Muscle layer of duodenum (tissue), 2 donors: ENCODE results near the gene TMEM45B.
"Not testable (repeated sequence)": the region's sequence is repeated elsewhere in the genome, so short reads cannot be mapped to it uniquely, and the experiment has no call there.

ENCODE experiments used
- H3K27ac ChIP-seq: one replicate; pipeline ENCODE4 v1.7.0; 2013; ENCODE audit warnings: mild to moderate bottlenecking, low read length
- H3K27me3 ChIP-seq: one replicate; pipeline ENCODE4 v1.7.0; 2013; ENCODE audit warnings: low read depth, mild to moderate bottlenecking, control low read depth, low read length
- H3K36me3 ChIP-seq, 2 donors: one replicate each; pipeline ENCODE4 v1.7.0; 2013; ENCODE audit warnings: low read length in 2 of 2, control low read depth in 1 of 2, mild to moderate bottlenecking in 1 of 2; ENCODE audit not compliant: insufficient read depth in 2 of 2, control insufficient read depth in 1 of 2
- H3K4me1 ChIP-seq, 2 donors: one replicate each; pipeline ENCODE4 v1.7.0; 2013; ENCODE audit warnings: low read length in 2 of 2, mild to moderate bottlenecking in 2 of 2, control low read depth in 1 of 2, moderate library complexity in 1 of 2; ENCODE audit not compliant: insufficient read depth in 2 of 2, control insufficient read depth in 1 of 2
- H3K4me3 ChIP-seq, 2 donors: one replicate each; pipeline ENCODE4 v1.7.0; 2013; ENCODE audit warnings: low read length in 2 of 2, low read depth in 1 of 2, mild to moderate bottlenecking in 1 of 2
- H3K9me3 ChIP-seq, 2 donors: one replicate each; pipeline ENCODE4 v1.7.0; 2013; ENCODE audit warnings: low read length in 2 of 2, control low read depth in 1 of 2, mild to moderate bottlenecking in 1 of 2; ENCODE audit not compliant: control insufficient read depth in 1 of 2
- donor health status: healthy.

TMEM45B gene

DNA sequence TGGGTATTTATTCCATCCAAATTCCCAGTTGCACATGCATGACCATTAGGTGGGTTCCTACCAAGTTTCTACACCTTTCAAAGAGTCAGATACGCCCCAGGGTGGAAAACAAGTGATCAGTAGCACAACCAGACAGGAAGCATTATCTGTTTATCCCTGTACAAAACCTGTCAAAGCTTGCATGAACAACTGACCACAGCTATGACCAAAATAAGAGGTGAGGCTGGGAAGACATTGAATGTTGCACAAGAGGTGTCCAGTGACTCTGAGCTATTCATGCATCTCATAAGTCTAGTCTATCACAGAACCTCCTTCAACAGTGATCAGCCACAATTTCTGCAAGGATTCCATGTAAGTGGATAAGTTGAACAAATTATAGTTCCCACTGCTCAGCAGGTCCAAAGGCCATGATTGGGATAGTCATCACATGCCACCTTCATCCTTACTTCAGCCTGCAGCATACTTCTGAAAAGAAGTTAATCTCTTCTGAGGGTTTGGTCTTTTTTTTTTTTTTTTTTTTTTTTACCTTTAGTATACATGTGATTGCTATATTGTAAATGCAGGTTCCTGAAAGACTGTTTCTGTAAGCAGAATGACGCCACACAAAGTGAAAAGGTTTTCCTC is 28.0 kb upstream of the TMEM45B start:
- no peaks in the 10 kb centered on the region for H3K9me3 ChIP-seq
- H3K27ac ChIP-seq: no peak overlapping the region
- no peaks in the 10 kb centered on the region for H3K27me3 ChIP-seq
- no peaks in the 10 kb centered on the region for H3K4me1 ChIP-seq
- no peaks in the 10 kb centered on the region for H3K36me3 ChIP-seq
- no peak overlapping the region for H3K4me3 ChIP-seq

DNA sequence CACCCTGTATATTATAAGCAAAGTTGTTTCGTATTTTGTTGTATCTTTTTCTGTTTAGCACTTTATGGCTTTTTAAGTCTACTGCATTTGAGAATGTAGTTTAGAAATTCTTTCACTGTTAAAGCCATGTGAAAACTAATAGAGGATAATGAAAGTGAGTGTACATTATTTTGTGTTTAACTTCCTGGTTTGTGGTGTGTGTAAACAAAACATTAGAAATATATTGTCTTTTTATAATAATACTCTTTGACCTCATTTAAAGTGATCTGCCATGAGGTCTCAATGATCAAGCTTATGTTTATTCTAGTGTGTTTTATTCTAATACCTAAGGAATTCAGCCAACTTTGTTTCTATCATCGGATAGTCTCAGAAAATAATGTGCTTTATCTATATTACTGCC is 27.4 kb upstream of the TMEM45B start:
- Histone ChIP-seq H3K36me3 (no peaks in the 10 kb centered on the region), H3K27ac (no peak overlapping the region), H3K27me3 (no peaks in the 10 kb centered on the region), H3K4me3 (no peak overlapping the region), H3K9me3 (no peaks in the 10 kb centered on the region), H3K4me1 (no peaks in the 10 kb centered on the region)

DNA sequence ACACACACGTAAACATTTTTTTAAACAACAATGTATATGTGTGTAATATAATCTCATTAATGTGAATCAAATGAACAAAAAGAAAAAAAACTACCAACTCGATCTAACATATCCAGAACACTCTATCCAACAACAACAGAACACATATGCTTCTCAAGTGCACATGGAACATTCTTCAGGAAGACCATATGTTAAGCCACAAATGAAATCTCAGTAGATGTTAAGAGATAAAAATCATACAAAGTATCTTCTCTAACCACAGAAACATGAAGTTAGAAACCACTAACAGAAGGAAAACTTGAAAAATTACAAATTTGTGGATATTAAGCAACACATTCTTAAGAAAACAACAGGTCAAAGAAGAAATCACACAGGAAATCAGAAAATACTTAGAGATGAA is 25.5 kb upstream of the TMEM45B start:
- no peak overlapping the region for H3K27ac ChIP-seq
- no peaks in the 10 kb centered on the region for H3K36me3 ChIP-seq
- H3K4me3 ChIP-seq: no peak overlapping the region
- H3K4me1 ChIP-seq: no peaks in the 10 kb centered on the region
- H3K9me3 ChIP-seq: no peaks in the 10 kb centered on the region
- no peaks in the 10 kb centered on the region for H3K27me3 ChIP-seq

DNA sequence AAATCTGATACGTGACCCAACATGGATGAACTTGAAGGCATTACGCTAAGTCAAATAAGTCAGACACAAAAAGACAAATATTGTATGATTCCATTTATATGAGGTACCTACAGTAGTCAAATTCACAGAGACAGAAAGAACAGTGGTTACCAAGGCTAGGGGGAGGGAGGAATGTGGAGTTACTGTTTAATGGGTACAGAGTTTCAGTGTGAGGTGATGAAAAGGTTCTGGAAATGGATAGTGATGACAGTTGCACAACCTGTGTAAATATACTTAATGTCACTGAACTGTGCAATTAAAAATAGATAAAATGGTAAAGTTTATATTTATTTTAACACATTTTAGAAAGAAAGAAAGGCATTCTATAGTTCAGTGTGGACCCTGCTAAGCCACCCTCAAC is 24.1 kb upstream of the TMEM45B start:
- no peaks in the 10 kb centered on the region for H3K4me1 ChIP-seq
- H3K27me3 ChIP-seq: no peaks in the 10 kb centered on the region
- H3K4me3 ChIP-seq: no peak overlapping the region
- no peaks in the 10 kb centered on the region for H3K9me3 ChIP-seq
- no peaks in the 10 kb centered on the region for H3K36me3 ChIP-seq
- no peak overlapping the region for H3K27ac ChIP-seq

DNA sequence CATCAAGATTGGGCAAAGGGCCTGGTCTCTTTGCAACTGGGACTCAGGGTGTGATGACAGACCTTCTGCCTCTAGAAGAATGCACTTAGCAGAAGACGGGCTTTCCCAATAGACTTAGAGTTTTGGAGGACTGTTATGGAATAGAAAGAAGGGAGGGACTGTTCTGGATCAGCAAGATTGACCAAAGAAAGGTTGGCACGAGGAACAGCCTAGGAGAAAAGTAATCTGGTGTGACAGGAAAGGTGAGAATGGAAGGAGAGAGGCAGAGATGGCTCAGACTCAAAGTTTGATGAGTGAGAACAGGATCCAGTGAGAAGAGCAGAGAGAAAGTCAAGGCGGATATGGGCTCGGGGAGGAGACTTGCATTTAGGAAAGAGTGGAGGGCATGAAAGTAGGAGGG is 23.0 kb upstream of the TMEM45B start:
- H3K9me3 ChIP-seq: peaks cover 0 to 6% of the 10 kb centered on the region in 2 donors
- H3K27me3 ChIP-seq: no peaks in the 10 kb centered on the region
- H3K27ac ChIP-seq: no peak overlapping the region
- H3K4me3 ChIP-seq: no peak overlapping the region
- H3K4me1 ChIP-seq: no peaks in the 10 kb centered on the region
- no peaks in the 10 kb centered on the region for H3K36me3 ChIP-seq

DNA sequence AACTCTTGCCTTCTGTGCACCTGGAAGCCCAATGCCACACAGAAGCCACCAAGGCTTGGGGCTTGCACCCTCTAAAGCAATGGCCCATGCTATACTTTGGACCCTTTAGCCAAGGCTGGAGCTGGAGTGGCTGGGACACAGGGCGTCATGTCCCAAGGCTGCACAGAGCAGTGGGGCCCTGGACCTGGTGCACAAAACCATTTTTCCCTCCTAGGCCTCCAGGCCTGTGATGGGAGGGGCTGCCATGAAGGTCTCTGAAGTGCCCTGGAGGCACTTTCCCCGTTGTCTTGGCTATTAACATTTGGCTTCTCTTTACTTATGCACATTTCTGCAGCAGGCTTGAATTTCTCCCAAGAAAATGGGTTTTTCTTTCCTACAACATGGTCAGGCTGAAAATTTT is 20.6 kb upstream of the TMEM45B start:
- Histone ChIP-seq H3K4me3 (no peak overlapping the region), H3K36me3 (no peaks in the 10 kb centered on the region), H3K27me3 (no peaks in the 10 kb centered on the region), H3K4me1 (no peaks in the 10 kb centered on the region), H3K9me3 (peaks cover 0 to 10% of the 10 kb centered on the region in 2 donors), H3K27ac (no peak overlapping the region)

DNA sequence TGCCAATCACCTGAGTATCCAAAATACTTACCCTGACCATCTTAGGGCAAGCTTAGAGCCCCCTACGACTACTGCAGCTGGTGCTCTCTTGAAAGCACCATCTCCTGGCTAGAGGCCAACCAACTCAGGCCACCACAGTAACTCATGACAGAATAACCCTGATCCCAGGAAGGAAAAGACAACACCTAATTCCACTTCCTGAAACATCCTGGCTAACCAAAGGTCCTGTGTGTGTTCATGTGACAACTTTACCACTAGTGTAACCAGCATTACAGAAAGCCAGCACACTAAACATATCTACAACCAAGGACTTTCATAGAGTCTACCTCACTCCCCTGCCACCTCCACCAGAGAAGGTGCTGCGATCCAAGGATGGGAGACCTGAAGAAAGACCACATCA is 17.4 kb upstream of the TMEM45B start:
- Histone ChIP-seq H3K36me3 (no peaks in the 10 kb centered on the region), H3K4me3 (no peak overlapping the region), H3K9me3 (peaks cover 0 to 10% of the 10 kb centered on the region in 2 donors), H3K27me3 (no peaks in the 10 kb centered on the region), H3K27ac (no peak overlapping the region), H3K4me1 (no peaks in the 10 kb centered on the region)

DNA sequence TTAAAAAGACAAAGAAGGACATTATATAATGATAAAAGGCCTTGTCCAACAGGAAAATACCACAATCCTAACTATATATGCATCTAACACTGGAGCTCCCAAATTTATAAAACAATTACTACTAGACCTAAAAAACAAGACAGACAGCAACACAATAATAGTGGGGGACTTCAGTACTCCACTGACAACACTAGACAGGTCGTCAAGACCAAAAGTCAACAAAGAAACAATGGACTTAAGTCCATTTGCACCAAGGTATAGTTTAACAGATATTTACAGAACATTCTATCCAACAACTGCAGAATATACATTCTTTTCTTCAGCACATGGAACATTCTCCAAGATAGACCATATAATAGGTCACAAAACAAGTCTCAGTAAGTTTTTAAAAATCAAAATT is 15.5 kb upstream of the TMEM45B start:
- H3K36me3 ChIP-seq, H3K4me1 ChIP-seq, H3K27me3 ChIP-seq, H3K9me3 ChIP-seq, H3K27ac ChIP-seq, H3K4me3 ChIP-seq: not testable (repeated sequence)

DNA sequence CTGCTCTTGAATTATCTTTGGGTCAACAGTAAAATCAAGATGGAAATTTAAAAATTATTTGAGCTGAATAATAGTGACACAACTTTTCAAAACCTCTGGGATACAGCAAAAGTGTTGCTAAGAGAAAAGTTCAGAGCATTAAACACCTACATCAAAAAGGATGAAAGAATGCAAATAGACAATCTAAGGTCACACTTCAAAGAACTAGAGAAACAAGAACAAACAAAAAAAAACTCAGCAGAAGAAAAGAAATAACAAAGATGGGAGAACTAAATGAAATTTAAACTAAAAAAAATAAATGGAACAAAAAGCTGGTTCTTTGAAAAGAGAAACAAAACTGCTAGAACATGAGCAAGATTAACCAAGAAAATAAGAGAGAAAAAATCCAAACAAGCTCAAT is 15.0 kb upstream of the TMEM45B start:
- H3K9me3 ChIP-seq: peaks cover 0 to 10% of the 10 kb centered on the region in 2 donors
- no peak overlapping the region for H3K4me3 ChIP-seq
- no peaks in the 10 kb centered on the region for H3K36me3 ChIP-seq
- H3K4me1 ChIP-seq: no peaks in the 10 kb centered on the region
- H3K27me3 ChIP-seq: no peaks in the 10 kb centered on the region
- no peak overlapping the region for H3K27ac ChIP-seq

DNA sequence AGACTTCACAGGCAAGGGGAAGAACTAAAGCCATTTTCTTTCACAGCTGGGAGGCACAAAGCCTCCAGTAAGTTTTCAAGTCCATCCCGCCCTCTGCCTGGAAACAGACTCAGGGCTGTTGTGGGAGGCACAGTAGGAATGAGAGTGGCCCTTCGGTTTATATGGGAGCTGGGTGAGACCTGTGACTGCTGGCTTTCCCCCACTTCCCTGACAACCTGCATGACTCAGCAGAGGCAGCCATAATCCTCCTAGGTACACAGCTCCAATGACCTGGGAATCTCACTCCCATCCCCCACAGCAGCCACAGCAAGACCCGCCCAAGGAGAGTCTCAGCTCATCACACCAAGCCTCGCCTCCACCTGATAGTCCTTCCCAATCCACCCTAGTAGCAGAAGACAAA is 12.1 kb upstream of the TMEM45B start:
- Histone ChIP-seq H3K36me3 (no peaks in the 10 kb centered on the region), H3K27ac (no peak overlapping the region), H3K4me1 (no peaks in the 10 kb centered on the region), H3K27me3 (no peaks in the 10 kb centered on the region), H3K4me3 (no peak overlapping the region), H3K9me3 (peaks cover 0 to 4% of the 10 kb centered on the region in 2 donors)

DNA sequence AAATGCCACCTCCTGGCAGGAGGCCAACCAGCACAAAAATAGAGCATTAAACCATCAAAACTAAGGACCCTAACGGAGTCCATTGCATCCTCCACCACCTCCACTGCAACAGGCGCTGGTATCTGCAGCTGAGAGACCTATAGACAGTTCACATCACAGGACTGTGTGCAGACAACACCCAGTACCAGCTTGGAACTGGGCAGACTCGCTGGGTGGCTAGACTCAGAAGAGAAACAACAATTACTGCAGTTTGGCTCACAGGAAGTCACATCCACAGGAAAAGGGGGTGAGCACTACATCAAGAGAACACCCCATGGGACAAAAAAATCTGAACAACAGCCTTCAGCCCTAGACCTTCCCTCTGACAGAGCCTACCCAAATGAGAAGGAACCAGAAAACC is 11.6 kb upstream of the TMEM45B start:
- Histone ChIP-seq H3K4me1 (no peaks in the 10 kb centered on the region), H3K27ac (no peak overlapping the region), H3K9me3 (peaks cover 0 to 4% of the 10 kb centered on the region in 2 donors), H3K4me3 (no peak overlapping the region), H3K36me3 (no peaks in the 10 kb centered on the region), H3K27me3 (no peaks in the 10 kb centered on the region)

DNA sequence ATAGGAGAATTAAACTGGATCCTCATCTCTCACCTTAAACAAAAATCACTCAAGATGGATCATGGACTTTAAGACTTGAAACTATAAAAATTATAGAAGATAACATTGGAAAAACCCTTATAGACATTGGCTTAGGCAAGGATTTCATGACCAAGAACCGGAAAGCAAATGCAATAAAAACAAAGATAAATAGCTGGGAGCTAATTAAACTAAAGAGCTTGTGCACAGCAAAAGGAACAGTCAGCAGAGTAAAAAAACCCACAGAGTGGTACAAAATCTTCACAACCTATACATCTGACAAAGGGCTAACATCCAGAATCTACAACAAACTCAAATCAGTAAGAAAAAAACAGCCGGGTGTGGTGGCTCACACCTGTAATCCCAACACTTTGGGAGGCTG is 7.4 kb upstream of the TMEM45B start:
- H3K4me3 ChIP-seq, H3K4me1 ChIP-seq, H3K27ac ChIP-seq, H3K36me3 ChIP-seq, H3K27me3 ChIP-seq, H3K9me3 ChIP-seq: not testable (repeated sequence)
